PFSK-1 (cell line): ENCODE results near the gene SPX.

Experiments used
- POLR2AphosphoS5 ChIP-seq: IDR thresholded peaks from 2 replicates; pipeline ENCODE4 v1.6.1; 2012; ENCODE audit warnings: low read depth, mild to moderate bottlenecking, control low read depth, low read length, moderate library complexity
- SIN3A ChIP-seq: IDR thresholded peaks from 2 replicates; pipeline ENCODE4 v1.6.1; 2012; ENCODE audit warnings: mild to moderate bottlenecking, low read length, moderate library complexity, borderline replicate concordance; ENCODE audit not compliant: insufficient read depth
- TF ChIP-seq, protein P1 (sequence below), 2 experiments: IDR thresholded peaks; 2 replicates each; pipeline versions ENCODE4 v1.6.1 to v1.8.0; 2011 to 2012; ENCODE audit warnings: low read depth in 2 of 2, low read length in 2 of 2, control low read depth in 1 of 2, inconsistent platforms in 1 of 2, mild to moderate bottlenecking in 1 of 2, moderate library complexity in 1 of 2; ENCODE audit not compliant: insufficient read depth in 1 of 2

- TF ChIP-seq, protein P1, sequence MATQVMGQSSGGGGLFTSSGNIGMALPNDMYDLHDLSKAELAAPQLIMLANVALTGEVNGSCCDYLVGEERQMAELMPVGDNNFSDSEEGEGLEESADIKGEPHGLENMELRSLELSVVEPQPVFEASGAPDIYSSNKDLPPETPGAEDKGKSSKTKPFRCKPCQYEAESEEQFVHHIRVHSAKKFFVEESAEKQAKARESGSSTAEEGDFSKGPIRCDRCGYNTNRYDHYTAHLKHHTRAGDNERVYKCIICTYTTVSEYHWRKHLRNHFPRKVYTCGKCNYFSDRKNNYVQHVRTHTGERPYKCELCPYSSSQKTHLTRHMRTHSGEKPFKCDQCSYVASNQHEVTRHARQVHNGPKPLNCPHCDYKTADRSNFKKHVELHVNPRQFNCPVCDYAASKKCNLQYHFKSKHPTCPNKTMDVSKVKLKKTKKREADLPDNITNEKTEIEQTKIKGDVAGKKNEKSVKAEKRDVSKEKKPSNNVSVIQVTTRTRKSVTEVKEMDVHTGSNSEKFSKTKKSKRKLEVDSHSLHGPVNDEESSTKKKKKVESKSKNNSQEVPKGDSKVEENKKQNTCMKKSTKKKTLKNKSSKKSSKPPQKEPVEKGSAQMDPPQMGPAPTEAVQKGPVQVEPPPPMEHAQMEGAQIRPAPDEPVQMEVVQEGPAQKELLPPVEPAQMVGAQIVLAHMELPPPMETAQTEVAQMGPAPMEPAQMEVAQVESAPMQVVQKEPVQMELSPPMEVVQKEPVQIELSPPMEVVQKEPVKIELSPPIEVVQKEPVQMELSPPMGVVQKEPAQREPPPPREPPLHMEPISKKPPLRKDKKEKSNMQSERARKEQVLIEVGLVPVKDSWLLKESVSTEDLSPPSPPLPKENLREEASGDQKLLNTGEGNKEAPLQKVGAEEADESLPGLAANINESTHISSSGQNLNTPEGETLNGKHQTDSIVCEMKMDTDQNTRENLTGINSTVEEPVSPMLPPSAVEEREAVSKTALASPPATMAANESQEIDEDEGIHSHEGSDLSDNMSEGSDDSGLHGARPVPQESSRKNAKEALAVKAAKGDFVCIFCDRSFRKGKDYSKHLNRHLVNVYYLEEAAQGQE (IDR thresholded peaks at IDR 0.05; ENCODE audit: insufficient read depth in 1 of 2, low read depth in 2 of 2, low read length in 2 of 2), result no peak
- TF ChIP-seq SIN3A, result no peak
- no peak for TF ChIP-seq POLR2AphosphoS5
These were observed 15.7 kb downstream of the SPX start for GRCh38 chr12:21541773-21542172.
